Measurements from ENCODE around the gene DMRT1.

Gene DMRT1

GRCh38 chr9:952546-952945, 111.0 kb downstream of the DMRT1 start:
- TF ChIP-seq REST (IDR thresholded peaks at IDR 0.05; ENCODE audit: insufficient read depth in 1 of 2, low read depth in 2 of 2, low read length in 2 of 2) (no peak), POLR2AphosphoS5 (IDR thresholded peaks at IDR 0.05; ENCODE audit: low read depth, low read length) (no peak), FOXP2 (optimal IDR thresholded peaks at IDR 0.05; ENCODE audit: borderline replicate concordance, extremely low read depth, extremely low read length, insufficient read depth) (no peak), TAF1 (IDR thresholded peaks at IDR 0.05; ENCODE audit: borderline replicate concordance, insufficient read depth, low read length) (no peak), SIN3A (IDR thresholded peaks at IDR 0.05; ENCODE audit: borderline replicate concordance, insufficient read depth, low read length) (no peak)

- TF ChIP-seq SIN3A (IDR thresholded peaks at IDR 0.05; ENCODE audit: borderline replicate concordance, insufficient read depth, low read length), result no peak
Measured at GRCh38 chr9:959105-959504, 117.6 kb downstream of the DMRT1 start.

- TF ChIP-seq REST (IDR thresholded peaks at IDR 0.05; ENCODE audit: insufficient read depth in 1 of 2, low read depth in 2 of 2, low read length in 2 of 2) (no peak), POLR2AphosphoS5 (IDR thresholded peaks at IDR 0.05; ENCODE audit: low read depth, low read length) (no peak), FOXP2 (optimal IDR thresholded peaks at IDR 0.05; ENCODE audit: borderline replicate concordance, extremely low read depth, extremely low read length, insufficient read depth) (no peak), TAF1 (IDR thresholded peaks at IDR 0.05; ENCODE audit: borderline replicate concordance, insufficient read depth, low read length) (no peak), SIN3A (IDR thresholded peaks at IDR 0.05; ENCODE audit: borderline replicate concordance, insufficient read depth, low read length) (no peak)
Measured at GRCh38 chr9:959914-960313, 118.4 kb downstream of the DMRT1 start.

- TF ChIP-seq POLR2AphosphoS5 (IDR thresholded peaks at IDR 0.05; ENCODE audit: low read depth, low read length) (no peak), FOXP2 (optimal IDR thresholded peaks at IDR 0.05; ENCODE audit: borderline replicate concordance, extremely low read depth, extremely low read length, insufficient read depth) (no peak)
Measured at GRCh38 chr9:962023-962422, 120.5 kb downstream of the DMRT1 start.

- no peak for TF ChIP-seq REST (IDR thresholded peaks at IDR 0.05; ENCODE audit: insufficient read depth in 1 of 2, low read depth in 2 of 2, low read length in 2 of 2)
Measured at GRCh38 chr9:965497-965896, 124.0 kb downstream of the DMRT1 start.

DNA sequence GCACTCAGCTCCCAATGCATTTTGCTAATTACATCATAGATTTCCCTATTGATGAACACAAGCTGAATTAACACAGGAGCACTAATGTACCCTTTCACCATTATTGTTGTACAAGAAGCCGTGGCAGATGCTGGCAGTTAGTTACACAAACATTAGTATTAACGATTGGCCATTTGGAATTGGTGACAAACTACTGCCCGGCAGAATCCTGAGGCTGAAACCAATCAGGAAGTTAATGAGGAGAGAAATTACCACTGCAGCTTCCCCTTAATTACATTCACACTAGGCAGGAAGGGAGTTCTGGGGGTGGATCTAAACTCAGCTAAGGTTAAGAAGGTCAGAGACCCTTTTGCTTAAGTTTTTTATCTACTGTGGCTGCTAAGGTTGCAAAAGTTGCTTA, 125.4 kb downstream of the DMRT1 start:
- TF ChIP-seq POLR2AphosphoS5 (IDR thresholded peaks at IDR 0.05; ENCODE audit: low read depth, low read length), result no peak
- no peak for TF ChIP-seq FOXP2 (optimal IDR thresholded peaks at IDR 0.05; ENCODE audit: borderline replicate concordance, extremely low read depth, extremely low read length, insufficient read depth)
- no peak for TF ChIP-seq SIN3A (IDR thresholded peaks at IDR 0.05; ENCODE audit: borderline replicate concordance, insufficient read depth, low read length)

- TF ChIP-seq FOXP2 (optimal IDR thresholded peaks at IDR 0.05; ENCODE audit: borderline replicate concordance, extremely low read depth, extremely low read length, insufficient read depth) (no peak), REST (IDR thresholded peaks at IDR 0.05; ENCODE audit: insufficient read depth in 1 of 2, low read depth in 2 of 2, low read length in 2 of 2) (no peak), TAF1 (IDR thresholded peaks at IDR 0.05; ENCODE audit: borderline replicate concordance, insufficient read depth, low read length) (no peak), SIN3A (IDR thresholded peaks at IDR 0.05; ENCODE audit: borderline replicate concordance, insufficient read depth, low read length) (no peak), POLR2AphosphoS5 (IDR thresholded peaks at IDR 0.05; ENCODE audit: low read depth, low read length) (no peak)
Measured at GRCh38 chr9:967436-967835, 125.9 kb downstream of the DMRT1 start.

Measured in PFSK-1 (cell line).